Muscle layer of duodenum (tissue), 2 donors: ENCODE data around the gene AUH.

Experiments used
- H3K27ac ChIP-seq: one replicate; pipeline ENCODE4 v1.7.0; 2013; ENCODE audit warnings: mild to moderate bottlenecking, low read length
- H3K27me3 ChIP-seq: one replicate; pipeline ENCODE4 v1.7.0; 2013; ENCODE audit warnings: low read depth, mild to moderate bottlenecking, control low read depth, low read length
- H3K36me3 ChIP-seq, 2 donors: one replicate each; pipeline ENCODE4 v1.7.0; 2013; ENCODE audit warnings: low read length in 2 of 2, control low read depth in 1 of 2, mild to moderate bottlenecking in 1 of 2; ENCODE audit not compliant: insufficient read depth in 2 of 2, control insufficient read depth in 1 of 2
- H3K4me1 ChIP-seq, 2 donors: one replicate each; pipeline ENCODE4 v1.7.0; 2013; ENCODE audit warnings: low read length in 2 of 2, mild to moderate bottlenecking in 2 of 2, control low read depth in 1 of 2, moderate library complexity in 1 of 2; ENCODE audit not compliant: insufficient read depth in 2 of 2, control insufficient read depth in 1 of 2
- H3K4me3 ChIP-seq, 2 donors: one replicate each; pipeline ENCODE4 v1.7.0; 2013; ENCODE audit warnings: low read length in 2 of 2, low read depth in 1 of 2, mild to moderate bottlenecking in 1 of 2
- H3K9me3 ChIP-seq, 2 donors: one replicate each; pipeline ENCODE4 v1.7.0; 2013; ENCODE audit warnings: low read length in 2 of 2, control low read depth in 1 of 2, mild to moderate bottlenecking in 1 of 2; ENCODE audit not compliant: control insufficient read depth in 1 of 2
- donor health status: healthy.

AUH gene

GRCh38 chr9:91336786-91337185, 24.9 kb downstream of the AUH start:
- peaks cover 12 to 25% of the 10 kb centered on the region in 2 donors for H3K36me3 ChIP-seq
- H3K4me3 ChIP-seq, result no peak overlapping the region
- no peak overlapping the region for H3K27ac ChIP-seq
- peaks cover 3 to 6% of the 10 kb centered on the region in 2 donors for H3K4me1 ChIP-seq
- H3K9me3 ChIP-seq, result no peaks in the 10 kb centered on the region
- H3K27me3 ChIP-seq, result no peaks in the 10 kb centered on the region

- Histone ChIP-seq H3K9me3 (no peaks in the 10 kb centered on the region), H3K4me1 (peaks cover 0 to 6% of the 10 kb centered on the region in 2 donors), H3K4me3 (no peak overlapping the region), H3K27ac (no peak overlapping the region), H3K36me3 (peaks cover 2% of the 10 kb centered on the region in 2 donors), H3K27me3 (no peaks in the 10 kb centered on the region)
These were observed 27.7 kb downstream of the AUH start for GRCh38 chr9:91334053-91334452.

DNA sequence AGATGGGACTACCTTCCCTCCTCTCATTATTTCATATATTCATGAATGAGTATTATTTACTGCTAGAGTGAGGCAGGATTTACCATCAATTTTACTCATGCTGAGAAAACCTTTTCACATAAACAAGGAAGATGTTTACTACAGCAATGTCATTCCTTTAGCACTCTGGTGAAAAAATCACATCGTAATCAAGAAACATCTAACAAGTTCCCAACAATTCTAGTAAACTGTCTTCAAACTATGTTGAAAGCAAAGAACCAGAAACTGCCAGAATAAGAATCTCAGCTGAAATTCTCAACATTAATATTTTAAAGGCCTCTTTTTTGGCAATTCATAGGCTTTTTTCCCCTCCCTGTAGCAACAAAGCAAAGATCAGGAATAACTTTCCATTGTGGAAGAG, 28.2 kb downstream of the AUH start:
- H3K4me1 ChIP-seq, result peaks cover 0 to 6% of the 10 kb centered on the region in 2 donors
- no peaks in the 10 kb centered on the region for H3K9me3 ChIP-seq
- no peak overlapping the region for H3K27ac ChIP-seq
- H3K36me3 ChIP-seq, result no peaks in the 10 kb centered on the region
- H3K27me3 ChIP-seq, result no peaks in the 10 kb centered on the region
- no peak overlapping the region for H3K4me3 ChIP-seq

- Histone ChIP-seq H3K27me3 (no peaks in the 10 kb centered on the region), H3K4me1 (peaks cover 0 to 6% of the 10 kb centered on the region in 2 donors), H3K27ac (no peak overlapping the region), H3K4me3 (no peak overlapping the region), H3K9me3 (no peaks in the 10 kb centered on the region), H3K36me3 (peaks cover 0 to 7% of the 10 kb centered on the region in 2 donors)
These were observed 29.0 kb downstream of the AUH start for GRCh38 chr9:91332546-91333231.

GRCh38 chr9:91331849-91332248, 29.9 kb downstream of the AUH start:
- Histone ChIP-seq H3K27me3 (no peaks in the 10 kb centered on the region), H3K9me3 (no peaks in the 10 kb centered on the region), H3K36me3 (peaks cover 0 to 12% of the 10 kb centered on the region in 2 donors), H3K4me3 (no peak overlapping the region), H3K27ac (no peak overlapping the region), H3K4me1 (peaks cover 0 to 6% of the 10 kb centered on the region in 2 donors)

GRCh38 chr9:91328186-91328585, 33.5 kb downstream of the AUH start:
- peaks cover 0 to 12% of the 10 kb centered on the region in 2 donors for H3K36me3 ChIP-seq
- H3K27me3 ChIP-seq, result no peaks in the 10 kb centered on the region
- H3K4me1 ChIP-seq, result peaks cover 0 to 6% of the 10 kb centered on the region in 2 donors

GRCh38 chr9:91321691-91322090, 40.0 kb downstream of the AUH start:
- H3K9me3 ChIP-seq, result no peaks in the 10 kb centered on the region
- no peak overlapping the region for H3K4me3 ChIP-seq
- no peaks in the 10 kb centered on the region for H3K4me1 ChIP-seq
- H3K36me3 ChIP-seq, result no peaks in the 10 kb centered on the region
- no peaks in the 10 kb centered on the region for H3K27me3 ChIP-seq
- no peak overlapping the region for H3K27ac ChIP-seq

More at GRCh38 chr9:91328186-91328585, 33.5 kb downstream of the AUH start:
- Histone ChIP-seq H3K9me3 (no peaks in the 10 kb centered on the region), H3K4me3 (no peak overlapping the region), H3K27ac (no peak overlapping the region)

GRCh38 chr9:91320299-91320698, 41.4 kb downstream of the AUH start:
- H3K9me3 ChIP-seq, result no peaks in the 10 kb centered on the region
- no peaks in the 10 kb centered on the region for H3K36me3 ChIP-seq
- H3K27ac ChIP-seq, result no peak overlapping the region
- H3K4me1 ChIP-seq, result no peaks in the 10 kb centered on the region
- no peaks in the 10 kb centered on the region for H3K27me3 ChIP-seq
- no peak overlapping the region for H3K4me3 ChIP-seq

DNA sequence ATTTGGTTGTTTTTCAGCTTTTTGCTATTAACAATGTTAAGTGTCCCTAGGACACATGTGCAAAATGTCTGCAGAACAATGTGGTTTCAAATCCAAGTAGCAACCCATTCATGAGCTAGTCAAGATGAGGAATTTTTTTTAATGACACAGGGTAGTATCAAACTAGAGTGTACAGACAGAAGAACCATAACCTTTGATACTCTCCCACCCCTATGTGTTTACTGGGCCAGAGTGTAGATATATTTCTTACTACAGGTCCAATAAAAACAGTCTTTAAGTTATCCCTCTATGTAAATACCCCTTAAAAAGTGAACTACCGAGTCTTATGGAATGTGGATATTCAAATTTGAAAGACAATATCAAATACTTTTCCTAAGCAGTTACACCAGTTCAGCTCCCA, 45.6 kb downstream of the AUH start:
- no peaks in the 10 kb centered on the region for H3K4me1 ChIP-seq
- H3K27ac ChIP-seq, result no peak overlapping the region
- no peaks in the 10 kb centered on the region for H3K9me3 ChIP-seq
- H3K36me3 ChIP-seq, result no peaks in the 10 kb centered on the region
- H3K27me3 ChIP-seq, result no peaks in the 10 kb centered on the region
- no peak overlapping the region for H3K4me3 ChIP-seq

- H3K27ac ChIP-seq, result no peak overlapping the region
- H3K9me3 ChIP-seq, result no peaks in the 10 kb centered on the region
- H3K27me3 ChIP-seq, result no peaks in the 10 kb centered on the region
- no peak overlapping the region for H3K4me3 ChIP-seq
- H3K36me3 ChIP-seq, result no peaks in the 10 kb centered on the region
- H3K4me1 ChIP-seq, result no peaks in the 10 kb centered on the region
These were observed 46.5 kb downstream of the AUH start for GRCh38 chr9:91315191-91315590.

- Histone ChIP-seq H3K27ac (no peak overlapping the region), H3K36me3 (no peaks in the 10 kb centered on the region), H3K9me3 (no peaks in the 10 kb centered on the region), H3K4me3 (no peak overlapping the region), H3K27me3 (no peaks in the 10 kb centered on the region), H3K4me1 (no peaks in the 10 kb centered on the region)
These were observed 48.9 kb downstream of the AUH start for GRCh38 chr9:91312717-91313325.

DNA sequence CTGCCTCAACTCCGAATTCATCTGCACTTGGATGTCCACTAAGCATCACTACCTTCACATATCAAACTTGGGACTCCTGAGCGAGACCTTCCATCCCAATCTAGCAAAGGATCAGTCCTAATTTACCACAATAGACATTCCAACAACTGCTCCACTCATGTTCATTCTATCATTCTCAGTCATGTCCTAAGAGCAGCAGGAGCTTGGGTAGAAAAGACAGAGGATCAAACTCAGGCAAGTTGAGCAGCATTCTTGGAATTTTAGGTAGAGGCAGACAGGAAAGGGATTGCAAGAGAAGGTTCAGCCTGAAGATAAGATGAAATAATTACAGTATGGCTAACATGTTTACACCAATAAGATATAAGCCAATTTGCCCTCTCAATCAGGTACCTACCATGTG, 51.7 kb downstream of the AUH start:
- Histone ChIP-seq H3K4me1 (no peaks in the 10 kb centered on the region), H3K9me3 (no peaks in the 10 kb centered on the region)

More for the DNA sequence above, 51.7 kb downstream of the AUH start:
- H3K36me3 ChIP-seq, result no peaks in the 10 kb centered on the region
- H3K27ac ChIP-seq, result no peak overlapping the region
- H3K27me3 ChIP-seq, result no peaks in the 10 kb centered on the region
- no peak overlapping the region for H3K4me3 ChIP-seq
